ENCODE data around the gene WDR49.

The WDR49 gene

GRCh38 chr3:167653760-167654159 is at the start of gene WDR49:
WDR49 (minus strand) TSS chr3:167653942; CDS start chr3:167653425, 517 bp downstream.
- no peaks in the 10 kb centered on the region for H3K79me2 ChIP-seq
- H3K36me3 ChIP-seq (ENCODE audit: control insufficient read depth, insufficient read depth, low read length), result no peaks in the 10 kb centered on the region
- H3K9me3 ChIP-seq (ENCODE audit: control insufficient read depth, low read length), result no peaks in the 10 kb centered on the region
- no peak for TF ChIP-seq CTCF (IDR thresholded peaks at IDR 0.05)
- no peak within 1 kb of the TSS for H2AFZ ChIP-seq
- no peaks in the 10 kb centered on the region for H3K27me3 ChIP-seq (ENCODE audit: control insufficient read depth, insufficient read depth, low read length)
- H3K9ac ChIP-seq, result no peak within 1 kb of the TSS
- H3K4me1 ChIP-seq, result no peaks in the 10 kb centered on the region
- no peak within 1 kb of the TSS for H3K27ac ChIP-seq
- no peak within 1 kb of the TSS for H3K4me3 ChIP-seq (ENCODE audit: low read depth, low read length)
- no peak within 1 kb of the TSS for H3K4me2 ChIP-seq (ENCODE audit: low read length)

DNA sequence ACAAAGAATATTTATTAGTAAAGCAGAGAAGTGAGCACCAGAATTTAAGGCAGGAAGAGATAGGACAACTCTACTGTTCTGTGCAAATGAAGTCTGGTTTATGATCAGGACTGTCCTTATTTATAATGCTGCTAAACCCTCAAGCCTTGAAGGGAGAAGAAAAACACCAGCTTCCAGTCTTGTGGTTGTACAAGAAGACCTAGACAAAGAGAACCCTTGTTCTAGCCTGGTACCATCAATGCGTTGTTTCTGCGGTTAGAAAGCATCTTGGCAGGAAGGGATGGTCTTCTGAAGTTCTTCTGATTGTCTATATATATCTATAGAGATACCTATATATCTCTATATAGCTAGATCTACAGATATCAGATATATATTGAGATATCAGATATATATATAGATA is 47.2 kb upstream of the WDR49 start:
- Histone ChIP-seq H3K4me2 (ENCODE audit: low read length) (no peak overlapping the region), H3K9me3 (ENCODE audit: control insufficient read depth, low read length) (no peaks in the 10 kb centered on the region), H3K9ac (no peak overlapping the region), H3K27me3 (ENCODE audit: control insufficient read depth, insufficient read depth, low read length) (no peaks in the 10 kb centered on the region), H3K27ac (no peak overlapping the region), H3K4me3 (ENCODE audit: low read depth, low read length) (no peak overlapping the region), H3K79me2 (no peaks in the 10 kb centered on the region), H3K36me3 (ENCODE audit: control insufficient read depth, insufficient read depth, low read length) (no peaks in the 10 kb centered on the region), H2AFZ (no peak overlapping the region), H3K4me1 (no peaks in the 10 kb centered on the region)
- TF ChIP-seq CTCF (IDR thresholded peaks at IDR 0.05), result no peak

DNA sequence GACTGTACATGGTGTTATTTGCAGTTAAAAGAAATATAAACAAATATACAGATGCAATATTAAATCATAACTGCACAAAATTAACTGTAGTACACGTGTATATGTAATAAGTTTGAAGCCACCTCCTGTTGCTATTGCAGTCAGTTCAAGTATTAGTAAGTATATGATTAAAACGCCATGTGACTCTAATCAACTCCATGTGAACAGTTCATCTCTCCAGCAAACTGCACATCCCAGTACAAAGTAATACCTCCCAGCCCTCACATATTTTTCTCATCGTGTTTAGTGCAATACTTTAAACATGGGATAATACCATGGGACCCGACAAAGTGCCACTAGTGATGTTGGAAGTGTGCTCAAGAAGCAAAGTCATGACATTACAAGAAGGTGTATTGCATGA is 46.3 kb upstream of the WDR49 start:
- H3K4me2 ChIP-seq (ENCODE audit: low read length), result no peak overlapping the region
- no peaks in the 10 kb centered on the region for H3K9me3 ChIP-seq (ENCODE audit: control insufficient read depth, low read length)
- no peaks in the 10 kb centered on the region for H3K36me3 ChIP-seq (ENCODE audit: control insufficient read depth, insufficient read depth, low read length)
- no peak overlapping the region for H2AFZ ChIP-seq
- no peak for TF ChIP-seq CTCF (IDR thresholded peaks at IDR 0.05)
- H3K4me1 ChIP-seq, result no peaks in the 10 kb centered on the region
- no peak overlapping the region for H3K4me3 ChIP-seq (ENCODE audit: low read depth, low read length)
- no peak overlapping the region for H3K9ac ChIP-seq
- no peaks in the 10 kb centered on the region for H3K79me2 ChIP-seq
- no peak overlapping the region for H3K27ac ChIP-seq
- no peaks in the 10 kb centered on the region for H3K27me3 ChIP-seq (ENCODE audit: control insufficient read depth, insufficient read depth, low read length)

DNA sequence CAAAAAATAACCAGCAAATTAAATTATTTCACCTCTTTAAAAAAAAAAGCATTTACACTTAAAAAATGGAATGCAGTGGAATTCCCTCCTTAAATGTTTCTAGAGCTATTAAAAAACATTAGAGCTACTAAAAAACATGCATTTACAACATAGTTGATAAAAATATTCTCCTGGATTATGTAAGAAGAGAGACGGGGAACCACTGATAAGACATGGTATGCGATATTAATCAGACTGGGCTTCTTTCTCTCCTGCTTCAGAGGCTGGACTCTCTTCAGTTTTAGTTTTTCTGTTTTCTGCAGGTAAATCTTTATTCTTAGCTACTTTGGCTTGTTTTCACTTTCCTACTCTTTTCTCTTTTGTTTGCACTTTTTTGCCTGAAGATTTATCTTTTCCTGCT is 40.4 kb upstream of the WDR49 start:
- no peaks in the 10 kb centered on the region for H3K36me3 ChIP-seq (ENCODE audit: control insufficient read depth, insufficient read depth, low read length)
- TF ChIP-seq CTCF (IDR thresholded peaks at IDR 0.05), result no peak
- H3K9ac ChIP-seq, result no peak overlapping the region

DNA sequence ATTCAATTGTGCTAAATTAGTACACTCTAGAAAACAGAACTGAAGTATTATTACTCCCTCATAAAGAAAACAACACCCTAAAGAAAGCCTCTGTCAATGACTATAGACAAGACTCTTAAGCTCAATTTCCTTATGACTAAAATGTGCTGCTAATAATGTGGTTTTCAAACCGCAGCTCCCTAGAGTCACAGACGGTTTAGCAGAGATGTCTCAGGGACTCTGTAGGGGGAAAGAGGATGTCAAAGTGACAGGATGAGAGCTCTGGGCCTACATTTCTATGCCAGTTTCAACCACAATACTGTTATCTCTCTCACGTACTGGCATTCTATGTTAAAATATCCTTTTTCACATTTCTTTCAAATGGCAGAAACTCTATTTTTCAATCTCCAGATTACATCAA is 37.6 kb upstream of the WDR49 start:
- no peaks in the 10 kb centered on the region for H3K79me2 ChIP-seq
- no peaks in the 10 kb centered on the region for H3K4me1 ChIP-seq
- H3K9ac ChIP-seq, result no peak overlapping the region
- no peak for TF ChIP-seq CTCF (IDR thresholded peaks at IDR 0.05)
- H3K27me3 ChIP-seq (ENCODE audit: control insufficient read depth, insufficient read depth, low read length), result no peaks in the 10 kb centered on the region
- H3K36me3 ChIP-seq (ENCODE audit: control insufficient read depth, insufficient read depth, low read length), result no peaks in the 10 kb centered on the region
- H3K27ac ChIP-seq, result no peak overlapping the region
- no peaks in the 10 kb centered on the region for H3K9me3 ChIP-seq (ENCODE audit: control insufficient read depth, low read length)
- H3K4me2 ChIP-seq (ENCODE audit: low read length), result no peak overlapping the region
- no peak overlapping the region for H3K4me3 ChIP-seq (ENCODE audit: low read depth, low read length)
- no peak overlapping the region for H2AFZ ChIP-seq

More for the DNA sequence above, 40.4 kb upstream of the WDR49 start:
- Histone ChIP-seq H3K9me3 (ENCODE audit: control insufficient read depth, low read length) (no peaks in the 10 kb centered on the region), H3K27me3 (ENCODE audit: control insufficient read depth, insufficient read depth, low read length) (no peaks in the 10 kb centered on the region), H3K4me2 (ENCODE audit: low read length) (no peak overlapping the region), H2AFZ (no peak overlapping the region), H3K4me1 (no peaks in the 10 kb centered on the region), H3K27ac (no peak overlapping the region), H3K4me3 (ENCODE audit: low read depth, low read length) (no peak overlapping the region), H3K79me2 (no peaks in the 10 kb centered on the region)

All from parathyroid adenoma (tissue), 2 donors.